T-helper 2 cell (primary cell): ENCODE results near the gene RFC3.
"Not testable (repeated sequence)": the region's sequence is repeated elsewhere in the genome, so short reads cannot be mapped to it uniquely, and the experiment has no call there.

ENCODE experiments used
- DNase-seq, 5 experiments: peaks; one replicate each; pipeline versions ENCODE4 v3.0.0 to v3.0.0-alpha.2; 2012 to 2022
- total RNA-seq, 2 donors: gene quantifications; one replicate each; lab custom pipeline; 2026; lab: John Stamatoyannopoulos, UW

RFC3 gene
- 5.6 to 9.0 reads per million in 2 donors for total RNA-seq

GRCh38 chr13:33817901-33818706 is at the start of gene RFC3:
TSS of gene RFC3 (plus strand) at chr13:33818149. CDS start at chr13:33818179, 30 bp downstream.
- peak; percentile 73 to 97 (median 86) for DNase-seq

- no peak for DNase-seq
Measured at GRCh38 chr13:33771296-33771695, 46.7 kb upstream of the RFC3 start.

- no peak for DNase-seq
Measured at GRCh38 chr13:33773790-33774462, 44.0 kb upstream of the RFC3 start.

GRCh38 chr13:33775339-33776108 is 42.4 kb upstream of the RFC3 start:
- no peak for DNase-seq

GRCh38 chr13:33776239-33776881 is 41.6 kb upstream of the RFC3 start:
- DNase-seq = no peak

GRCh38 chr13:33782631-33783030 is 35.3 kb upstream of the RFC3 start:
- no peak for DNase-seq

- DNase-seq = not testable (repeated sequence)
Measured at GRCh38 chr13:33783212-33783611, 34.7 kb upstream of the RFC3 start.

GRCh38 chr13:33784738-33785137 is 33.2 kb upstream of the RFC3 start:
- no peak for DNase-seq

GRCh38 chr13:33785384-33785783 is 32.6 kb upstream of the RFC3 start:
- no peak for DNase-seq

- peak in 2 of 5 experiments; percentile 12 to 65 for DNase-seq
Measured at GRCh38 chr13:33787051-33787591, 30.8 kb upstream of the RFC3 start.

- no peak for DNase-seq
Measured at GRCh38 chr13:33789066-33789606, 28.8 kb upstream of the RFC3 start.

- no peak for DNase-seq
Measured at GRCh38 chr13:33789739-33790138, 28.2 kb upstream of the RFC3 start.

GRCh38 chr13:33793726-33794125 is 24.2 kb upstream of the RFC3 start:
- no peak for DNase-seq

GRCh38 chr13:33794576-33794975 is 23.4 kb upstream of the RFC3 start:
- no peak for DNase-seq

- no peak for DNase-seq
Measured at GRCh38 chr13:33796095-33796494, 21.9 kb upstream of the RFC3 start.

GRCh38 chr13:33797622-33798021 is 20.3 kb upstream of the RFC3 start:
- no peak for DNase-seq

GRCh38 chr13:33798023-33798422 is 19.9 kb upstream of the RFC3 start:
- DNase-seq = no peak

GRCh38 chr13:33799950-33800592 is 17.9 kb upstream of the RFC3 start:
- peak in 1 of 5 experiments; percentile 20 for DNase-seq

- no peak for DNase-seq
Measured at GRCh38 chr13:33800646-33801186, 17.2 kb upstream of the RFC3 start.

GRCh38 chr13:33806470-33807248 is 11.3 kb upstream of the RFC3 start:
- DNase-seq = no peak
